NT2/D1 (cell line): ENCODE measurements around the gene CREB3L2.
A peak's percentile ranks its signal among the peaks of the same experiment; 100 is the strongest.
"Not testable (repeated sequence)": the region's sequence is repeated elsewhere in the genome, so short reads cannot be mapped to it uniquely, and the experiment has no call there.

Experiments
- DNase-seq: peaks from one replicate; pipeline ENCODE4 v3.0.0-alpha.2; 2011; ENCODE audit warnings: low read depth, low spot score
- H3K27me3 ChIP-seq: 2 replicates; pipeline ENCODE4 v1.6.0; 2011; ENCODE audit warnings: mild to moderate bottlenecking; ENCODE audit not compliant: insufficient read length, insufficient read depth
- H3K36me3 ChIP-seq: 2 replicates; pipeline ENCODE4 v1.6.1; 2011; ENCODE audit warnings: mild to moderate bottlenecking, low read length, mixed read lengths; ENCODE audit not compliant: insufficient read depth, insufficient read length
- H3K4me1 ChIP-seq: 2 replicates; pipeline ENCODE4 v1.5.1; 2011; ENCODE audit not compliant: insufficient read depth, insufficient read length
- H3K4me3 ChIP-seq: 2 replicates; pipeline ENCODE4 v1.5.1; 2011; ENCODE audit warnings: low read depth; ENCODE audit not compliant: insufficient read length
- H3K9ac ChIP-seq: 2 replicates; pipeline ENCODE4 v1.6.0; 2011; ENCODE audit warnings: low read depth; ENCODE audit not compliant: insufficient read length
- H3K9me3 ChIP-seq: 2 replicates; pipeline ENCODE4 v1.5.1; 2011; ENCODE audit warnings: mild to moderate bottlenecking, low read length; ENCODE audit not compliant: insufficient read depth
- SUZ12 ChIP-seq: IDR thresholded peaks from 2 replicates; pipeline ENCODE4 v1.6.1; 2011; ENCODE audit not compliant: insufficient read length, insufficient read depth; ENCODE audit errors: extremely low read depth
- YY1 ChIP-seq: IDR thresholded peaks from 2 replicates; pipeline ENCODE4 v1.6.1; 2011; ENCODE audit not compliant: insufficient read length, insufficient read depth
- ZNF274 ChIP-seq: IDR thresholded peaks from 2 replicates; pipeline ENCODE4 v1.6.1; 2011; ENCODE audit warnings: mild to moderate bottlenecking, low read depth, low read length

CREB3L2 gene

GRCh38 chr7:138001529-138002095, at the start of gene CREB3L2:
Gene CREB3L2 (minus strand): TSS chr7:138002086. CDS start chr7:138001705, 381 bp downstream.
- no peak for TF ChIP-seq SUZ12
- no peak for TF ChIP-seq ZNF274
- TF ChIP-seq YY1, result no peak
- H3K9me3 ChIP-seq, result no peaks in the 10 kb centered on the region
- H3K9ac ChIP-seq, result peak within 1 kb of the TSS; percentile 88
- peaks cover 10% of the 10 kb centered on the region for H3K36me3 ChIP-seq
- H3K4me1 ChIP-seq, result no peaks in the 10 kb centered on the region
- peak within 1 kb of the TSS; percentile 87 for H3K4me3 ChIP-seq
- H3K27me3 ChIP-seq, result no peaks in the 10 kb centered on the region
- DNase-seq, result no peak

GRCh38 chr7:138049505-138050116, 47.7 kb upstream of the CREB3L2 start:
- TF ChIP-seq YY1 (no peak), SUZ12 (no peak), ZNF274 (no peak)
- Histone ChIP-seq H3K27me3 (no peaks in the 10 kb centered on the region), H3K4me1 (no peaks in the 10 kb centered on the region), H3K9me3 (no peaks in the 10 kb centered on the region), H3K36me3 (no peaks in the 10 kb centered on the region), H3K4me3 (no peak overlapping the region), H3K9ac (no peak overlapping the region)
- no peak for DNase-seq

- Histone ChIP-seq H3K4me3 (no peak overlapping the region), H3K27me3 (no peaks in the 10 kb centered on the region), H3K9me3 (no peaks in the 10 kb centered on the region), H3K9ac (no peak overlapping the region), H3K36me3 (no peaks in the 10 kb centered on the region), H3K4me1 (no peaks in the 10 kb centered on the region)
- TF ChIP-seq YY1 (no peak), ZNF274 (no peak), SUZ12 (no peak)
- DNase-seq, result no peak
These were observed 46.0 kb upstream of the CREB3L2 start for GRCh38 chr7:138047907-138048306.

- no peaks in the 10 kb centered on the region for H3K36me3 ChIP-seq
- no peaks in the 10 kb centered on the region for H3K4me1 ChIP-seq
- no peak overlapping the region for H3K9ac ChIP-seq
- no peak for TF ChIP-seq ZNF274
- TF ChIP-seq SUZ12, result no peak
- no peak for TF ChIP-seq YY1
- no peaks in the 10 kb centered on the region for H3K27me3 ChIP-seq
- no peaks in the 10 kb centered on the region for H3K9me3 ChIP-seq
- DNase-seq, result no peak
- no peak overlapping the region for H3K4me3 ChIP-seq
These were observed 43.0 kb upstream of the CREB3L2 start for GRCh38 chr7:138044897-138045296.

- not testable (repeated sequence) for H3K36me3 ChIP-seq, H3K4me1 ChIP-seq, H3K4me3 ChIP-seq, DNase-seq, H3K9ac ChIP-seq, H3K27me3 ChIP-seq
- H3K9me3 ChIP-seq, result peaks cover 26% of the 10 kb centered on the region
These were observed 38.2 kb upstream of the CREB3L2 start for GRCh38 chr7:138040063-138040462.

GRCh38 chr7:138036135-138036534, 34.2 kb upstream of the CREB3L2 start:
- Histone ChIP-seq H3K4me1 (no peaks in the 10 kb centered on the region), H3K9me3 (peaks cover 34% of the 10 kb centered on the region), H3K36me3 (no peaks in the 10 kb centered on the region), H3K27me3 (no peaks in the 10 kb centered on the region), H3K9ac (no peak overlapping the region), H3K4me3 (no peak overlapping the region)
- no peak for DNase-seq
- TF ChIP-seq YY1 (no peak), ZNF274 (no peak), SUZ12 (no peak)

GRCh38 chr7:138033241-138033640, 31.4 kb upstream of the CREB3L2 start:
- TF ChIP-seq SUZ12, result no peak
- H3K9me3 ChIP-seq, result peaks cover 34% of the 10 kb centered on the region
- H3K36me3 ChIP-seq, result no peaks in the 10 kb centered on the region
- no peaks in the 10 kb centered on the region for H3K4me1 ChIP-seq
- H3K27me3 ChIP-seq, result no peaks in the 10 kb centered on the region
- H3K4me3 ChIP-seq, result no peak overlapping the region
- DNase-seq, result no peak
- H3K9ac ChIP-seq, result no peak overlapping the region
